AG04450 (cell line): Measurements from ENCODE around the gene TRIM28. TPM values are rescaled to one million over a fixed set of nuclear protein-coding genes. Genes with fewer than 3 reads are reported as not detected.

ENCODE experiments used
- CTCF ChIA-PET: fragments of 300-600, 350-600 bp; formaldehyde crosslinking; extraction: SDS; loops from one replicate; lab custom pipeline; 2022; ENCODE audit warnings: antibody characterized with exemption, inconsistent platforms; lab: Charles Lee
- POLR2A ChIA-PET: fragments of 350-600 bp; formaldehyde crosslinking; extraction: SDS; loops from one replicate; lab custom pipeline; 2021; ENCODE audit warnings: antibody characterized with exemption, inconsistent platforms; lab: Yijun Ruan, JAX
- DNase-seq: peaks from one replicate; pipeline ENCODE4 v3.0.0-alpha.2; 2011; ENCODE audit warnings: low read depth, low spot score
- H3K27ac ChIP-seq: one replicate; pipeline ENCODE4 v1.5.1; 2012; ENCODE audit warnings: low read depth, low read length, control low read depth
- H3K27me3 ChIP-seq: one replicate; pipeline ENCODE4 v1.6.0; 2012; ENCODE audit warnings: low read length; ENCODE audit not compliant: control insufficient read depth, insufficient read depth
- H3K4me3 ChIP-seq: 2 replicates; pipeline ENCODE4 v1.5.1; 2011; ENCODE audit warnings: mild to moderate bottlenecking, low read depth, low read length, control low read depth
- H3K9me3 ChIP-seq: 2 replicates; pipeline ENCODE4 v1.5.1; 2012; ENCODE audit warnings: low read length; ENCODE audit not compliant: control insufficient read depth, insufficient read depth
- CTCF ChIP-seq: IDR thresholded peaks from 2 replicates; pipeline ENCODE4 v1.5.1; 2011; ENCODE audit warnings: low read depth, low read length, control low read depth, inconsistent platforms
- polyA plus RNA-seq: library from polyadenylated mRNA; depleted of rRNA; stranded (reverse); fragments of >200 nt; gene quantifications from 2 replicates; pipeline ENCODE4 v1.2.3, GENCODE V29; 2011; rRNA removed
- small RNA-seq: library from RNA; depleted of rRNA; stranded (forward); fragments of <200 nt; gene quantifications from one replicate; pipeline ENCODE3, GENCODE V24; 2012; ENCODE audit warnings: low read depth; ENCODE audit not compliant: insufficient read length

TRIM28 gene
- polyA plus RNA-seq, 1 experiment: 313 TPM

- no peak for DNase-seq
- POLR2A ChIA-PET: no interaction called here
- no peak overlapping the region for H3K4me3 ChIP-seq
- H3K27me3 ChIP-seq: no peaks in the 10 kb centered on the region
- no peaks in the 10 kb centered on the region; the same call in 1 of the 2 replicates for H3K9me3 ChIP-seq
- TF ChIP-seq CTCF: no peak
- H3K27ac ChIP-seq: peak overlapping the region; percentile 47
- CTCF ChIA-PET: no interaction called here
These were observed 42.4 kb downstream of the TRIM28 start for GRCh38 chr19:58586133-58586765.

Small RNA genes lying within 50 kb of the gene (small RNA-seq; reads per million reads assigned to genes)
- gene MIR6807 (not detected), gene RN7SL525P (not detected)

Other genes starting within 250 kb of the TRIM28 start
- 41.9 and 44.5 TPM in 2 replicates for gene ERVK3-1, start 238.7 kb upstream of the TRIM28 start, polyA plus RNA-seq
- gene ZSCAN22, start 217.1 kb upstream of the TRIM28 start, polyA plus RNA-seq: 2.6 and 2.7 TPM in 2 replicates
- gene A1BG, start 190.6 kb upstream of the TRIM28 start, polyA plus RNA-seq: 7.5 and 13.2 TPM in 2 replicates
- 0.06 TPM in 2 replicates for gene ZNF497, start 181.3 kb upstream of the TRIM28 start, polyA plus RNA-seq
- 0.33 and 0.37 TPM in 2 replicates for gene ZNF837, start 163.0 kb upstream of the TRIM28 start, polyA plus RNA-seq
- gene RPS5, start 156.8 kb upstream of the TRIM28 start, polyA plus RNA-seq: 1,927 and 2,646 TPM in 2 replicates
- gene RNF225, start 148.4 kb upstream of the TRIM28 start, polyA plus RNA-seq: not detected in 2 replicates
- gene ZNF584, start 135.4 kb upstream of the TRIM28 start, polyA plus RNA-seq: 11.9 and 14.3 TPM in 2 replicates
- gene ZNF132, start 103.9 kb upstream of the TRIM28 start, polyA plus RNA-seq: 4.6 and 4.8 TPM in 2 replicates
- 1.8 and 2.3 TPM in 2 replicates for gene ZNF324B, start 92.4 kb upstream of the TRIM28 start, polyA plus RNA-seq
- 4.4 and 4.6 TPM in 2 replicates for gene ZNF324, start 77.0 kb upstream of the TRIM28 start, polyA plus RNA-seq
- gene ZNF446, start 67.7 kb upstream of the TRIM28 start, polyA plus RNA-seq: 3.7 and 5.2 TPM in 2 replicates
- 7.4 and 9.8 TPM in 2 replicates for gene SLC27A5, start 32.1 kb upstream of the TRIM28 start, polyA plus RNA-seq
- 4.2 and 6.8 TPM in 2 replicates for gene ZBTB45, start 24.3 kb upstream of the TRIM28 start, polyA plus RNA-seq
- gene CHMP2A, start 11.0 kb downstream of the TRIM28 start, polyA plus RNA-seq: 173 and 181 TPM in 2 replicates
- 82.5 and 85.1 TPM in 2 replicates for gene UBE2M, start 14.5 kb downstream of the TRIM28 start, polyA plus RNA-seq
- gene MZF1, start 29.3 kb downstream of the TRIM28 start, polyA plus RNA-seq: 5.5 and 6.2 TPM in 2 replicates